GM18858 (cell line): ENCODE results near the gene SLC50A1.
A peak's percentile ranks its signal among the peaks of the same experiment; 100 is the strongest.

Experiments used
- ATAC-seq: cut with Tn5 transposase; IDR thresholded peaks from one replicate; pipeline ENCODE4 v1.9.1; 2021; ENCODE audit not compliant: unreplicated experiment

SLC50A1 gene

DNA sequence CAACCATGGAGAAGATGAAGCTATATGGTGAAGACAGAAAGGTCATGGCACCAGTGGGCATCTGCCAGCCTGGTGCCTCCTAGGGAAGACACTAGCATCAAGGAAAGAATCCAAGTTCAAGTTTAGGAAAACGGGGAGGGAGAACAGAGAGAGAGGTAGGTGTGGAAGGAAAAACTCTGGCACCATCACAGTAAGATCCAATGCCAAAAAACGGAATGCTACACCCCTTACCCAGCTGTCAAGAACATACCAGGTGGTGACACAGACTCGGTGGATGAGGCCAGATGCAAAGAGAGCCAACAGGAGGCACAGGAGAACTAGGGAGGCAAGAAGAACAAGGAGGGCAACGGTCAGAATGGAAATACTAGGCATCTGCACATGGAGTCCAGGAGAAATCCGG is 33.9 kb downstream of the SLC50A1 start:
- ATAC-seq = no peak

DNA sequence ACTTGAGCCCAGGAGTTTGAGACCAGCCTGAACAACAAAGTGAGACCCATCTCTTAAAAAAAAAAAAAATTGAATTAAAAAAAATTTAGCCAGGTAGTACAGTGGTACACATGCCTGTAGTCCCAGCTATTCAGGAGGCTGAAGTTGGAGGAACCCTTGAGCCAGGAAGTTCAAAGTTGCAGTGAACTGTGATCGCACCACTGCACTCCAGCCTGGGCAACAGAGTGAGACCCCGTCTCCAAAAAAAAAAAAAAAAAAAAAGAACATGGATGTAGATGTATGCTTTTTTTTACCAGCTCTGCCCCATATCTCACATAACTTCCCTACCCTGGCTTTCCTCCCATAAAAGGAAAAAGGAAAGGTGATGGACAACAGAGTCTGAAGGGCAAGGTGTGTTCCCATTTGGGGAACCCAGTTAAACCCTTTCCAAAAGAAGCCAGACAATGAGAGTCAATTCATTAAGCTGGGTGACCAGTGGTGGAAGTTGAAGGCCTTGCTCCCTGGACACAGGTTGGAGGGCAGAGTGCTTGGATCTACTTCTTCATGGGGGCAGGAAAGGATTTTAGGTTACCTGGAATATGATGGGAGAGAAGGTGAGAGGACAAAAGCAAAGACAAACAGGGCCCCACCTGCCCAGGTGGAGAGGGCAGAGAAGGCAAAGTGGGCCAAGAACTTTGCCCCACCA is 34.6 kb downstream of the SLC50A1 start:
- no peak for ATAC-seq

DNA sequence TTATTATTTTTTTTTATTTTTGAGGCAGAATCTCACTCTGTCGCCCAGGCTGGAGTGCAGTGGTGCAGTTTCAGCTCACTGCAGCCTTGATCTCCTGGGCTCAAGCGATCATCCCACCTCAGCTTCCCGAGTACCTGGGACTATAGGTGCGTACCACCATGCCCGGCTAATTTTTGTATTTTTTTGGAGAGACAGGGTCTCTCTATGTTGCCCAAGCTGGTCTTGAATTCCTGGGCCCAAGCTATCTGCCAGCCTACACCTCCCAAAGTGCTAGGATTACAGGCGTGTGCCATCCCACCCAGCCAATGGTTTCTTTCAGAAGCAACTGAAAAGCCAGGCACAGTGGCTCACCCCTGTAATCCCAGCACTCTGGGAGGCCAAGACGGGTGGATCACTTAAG is 35.2 kb downstream of the SLC50A1 start:
- ATAC-seq = no peak

DNA sequence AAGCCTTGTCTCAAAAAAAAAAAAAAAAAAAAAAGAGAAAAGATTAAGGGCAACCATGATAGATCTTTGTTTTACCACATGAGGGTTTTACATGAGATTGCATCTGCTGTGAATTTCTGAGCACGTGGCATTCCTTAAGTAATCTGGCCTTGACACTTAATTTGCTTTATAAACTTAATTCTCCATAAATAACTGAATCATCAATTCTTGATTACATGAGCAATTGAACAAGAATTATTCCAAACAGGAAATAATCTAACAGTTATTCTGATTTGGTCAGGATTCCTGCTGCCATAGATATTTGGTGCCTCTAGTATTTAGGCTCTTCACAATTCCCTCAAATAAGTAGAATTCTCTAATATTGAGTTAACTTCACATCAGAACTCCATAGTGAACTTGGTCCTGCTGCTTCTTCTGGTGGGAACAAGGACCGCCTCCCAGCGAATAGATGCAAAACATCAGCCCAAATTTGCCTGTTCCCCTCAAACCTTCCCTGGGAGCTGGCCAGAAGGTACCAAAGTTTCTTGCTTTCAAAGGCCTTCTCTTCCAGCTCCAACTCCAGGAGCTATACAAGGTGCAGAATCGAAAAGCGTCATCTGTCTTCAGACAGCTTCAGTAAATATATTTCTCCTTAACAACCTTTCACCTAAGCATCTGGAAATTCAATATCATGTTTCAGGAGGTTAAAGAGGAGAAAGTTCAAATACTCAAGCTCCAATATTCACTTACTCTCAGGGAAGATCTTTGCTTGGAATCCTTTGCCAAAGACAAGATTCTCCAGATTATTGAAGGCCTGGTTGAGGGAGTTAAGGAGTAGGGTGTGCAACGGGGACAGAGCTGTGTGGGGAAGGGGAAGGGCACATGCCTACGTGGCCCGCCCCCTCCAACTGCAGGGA is 36.4 kb downstream of the SLC50A1 start:
- no peak for ATAC-seq

DNA sequence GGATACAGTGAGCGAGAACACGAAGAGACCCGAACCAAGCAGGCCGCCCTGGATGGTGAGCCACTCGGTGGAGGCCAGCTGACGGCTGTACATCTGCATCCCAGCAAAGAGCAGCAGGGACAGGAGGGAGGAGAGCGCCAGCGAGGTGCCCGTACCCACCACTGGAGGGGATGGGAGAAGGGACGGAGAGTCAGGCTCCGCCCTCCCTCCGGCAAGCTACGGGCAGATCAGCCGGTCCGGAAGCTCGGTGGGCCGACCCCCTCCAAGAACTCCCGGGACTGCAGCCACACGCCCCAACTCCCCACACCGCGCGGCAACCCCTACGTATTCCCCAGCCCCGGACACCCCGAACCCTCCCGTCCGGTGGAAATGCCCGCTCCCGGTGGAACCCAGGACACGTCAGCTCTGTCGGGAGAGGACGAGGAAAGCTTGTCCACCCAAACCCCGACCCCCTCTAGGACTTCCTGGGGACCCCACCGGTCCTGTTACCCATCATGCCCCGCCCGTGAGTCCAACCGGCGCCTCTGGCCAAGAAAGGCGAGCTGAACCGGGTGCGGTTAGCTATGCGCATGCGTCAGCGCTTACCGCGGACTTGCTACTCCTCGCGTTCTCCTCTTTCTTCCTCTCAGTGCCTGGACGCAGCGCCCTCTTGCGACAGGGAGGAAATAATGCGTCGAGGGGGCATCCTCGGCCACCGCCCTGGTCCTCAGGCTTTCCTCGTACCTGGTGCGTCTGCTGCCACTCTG is 37.3 kb downstream of the SLC50A1 start, which contains the start of gene KRTCAP2:
Gene KRTCAP2 (minus strand): TSS at position 573 of the 746 bp plus-strand sequence. CDS start 80 bp downstream, at position 493.
- ATAC-seq = peak; percentile 55

DNA sequence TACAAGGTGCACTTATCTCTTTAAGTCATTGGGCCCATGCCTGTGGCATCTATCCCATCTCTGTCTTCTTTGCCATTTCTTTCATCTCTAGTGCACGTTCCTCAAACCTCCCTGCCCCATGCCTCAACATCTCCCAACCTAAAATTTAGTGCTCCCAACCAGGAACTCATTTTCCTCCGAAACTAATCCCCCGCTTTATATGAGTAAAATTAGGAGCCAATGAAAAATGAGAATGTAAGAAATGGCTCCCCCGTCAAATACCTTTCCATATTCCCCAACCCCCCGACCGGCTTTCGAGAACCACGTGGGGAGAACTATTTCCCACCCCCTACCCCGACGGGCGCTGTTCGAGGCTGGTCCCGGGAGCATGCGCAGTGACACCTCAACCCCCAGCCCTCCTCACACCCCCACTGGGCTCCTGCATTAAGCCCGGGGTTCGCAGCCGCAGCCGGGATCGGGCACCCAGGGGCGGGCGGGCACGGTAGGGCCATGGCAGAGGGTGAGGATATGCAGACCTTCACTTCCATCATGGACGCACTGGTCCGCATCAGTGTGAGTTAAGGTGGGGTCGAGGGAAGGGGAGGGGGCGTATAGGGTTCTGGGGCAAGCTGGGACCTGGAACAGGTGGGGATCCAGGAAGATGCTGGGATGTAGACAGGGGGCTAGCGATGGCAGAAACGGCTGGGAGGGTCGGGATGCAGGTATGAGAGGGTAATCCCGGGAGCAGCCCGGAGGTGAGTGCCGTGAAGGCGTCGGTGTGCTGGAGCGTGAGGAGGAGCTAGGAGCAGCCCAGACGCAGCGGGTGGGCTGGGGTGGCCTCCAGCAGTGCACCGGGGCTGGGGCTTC is 38.0 kb downstream of the SLC50A1 start, which contains the start of gene TRIM46:
Gene TRIM46 (plus strand): TSS at position 372 of the 846 bp plus-strand sequence. CDS start 118 bp downstream, at position 490.
- ATAC-seq = no peak

DNA sequence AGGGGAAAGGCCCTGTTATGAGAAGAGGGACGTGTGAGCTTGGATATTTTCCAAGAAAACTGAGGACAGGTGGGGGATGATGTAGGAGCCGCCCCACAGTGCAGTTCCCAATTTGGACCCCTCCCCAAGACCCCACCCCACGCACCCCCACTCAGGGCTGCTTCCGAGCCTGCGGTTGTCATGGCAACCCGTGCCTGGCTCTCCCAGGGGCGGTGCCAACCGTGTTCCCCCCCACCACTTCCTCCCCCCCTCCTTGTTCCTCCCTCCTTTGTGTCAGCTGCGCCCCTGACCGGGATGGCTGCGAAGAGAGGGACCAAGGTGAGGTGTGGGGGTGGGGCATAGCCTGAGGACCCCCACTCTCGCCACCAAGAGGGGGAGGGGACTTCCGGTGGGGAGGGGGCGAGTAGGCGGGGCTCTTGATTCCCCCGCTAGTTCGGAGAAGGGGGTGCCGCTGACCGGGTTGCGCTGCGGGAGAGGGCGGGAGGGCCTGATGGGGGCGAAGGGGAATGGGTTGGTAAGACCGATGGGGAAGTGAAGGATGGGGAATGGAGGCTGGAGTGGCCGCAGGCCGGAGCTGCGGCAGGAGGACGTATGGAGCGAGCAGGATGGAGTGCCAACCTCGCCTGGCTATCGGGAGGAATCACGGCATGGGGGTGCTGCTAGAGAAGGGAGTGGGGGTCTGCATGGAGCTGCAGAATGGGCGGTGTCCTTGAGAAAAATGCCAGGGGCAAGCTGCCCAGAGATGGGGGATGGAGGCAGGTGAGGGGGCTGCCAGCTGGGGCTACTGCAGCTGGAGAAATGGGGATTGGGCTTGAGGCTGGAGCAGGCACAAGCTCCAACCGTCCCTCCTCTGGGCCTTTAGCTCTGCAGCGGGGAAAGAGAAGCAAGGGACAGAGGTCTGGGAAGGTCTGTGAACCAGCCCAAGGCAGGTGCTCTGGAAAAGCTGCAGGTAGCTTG is 39.0 kb downstream of the SLC50A1 start:
- no peak for ATAC-seq

DNA sequence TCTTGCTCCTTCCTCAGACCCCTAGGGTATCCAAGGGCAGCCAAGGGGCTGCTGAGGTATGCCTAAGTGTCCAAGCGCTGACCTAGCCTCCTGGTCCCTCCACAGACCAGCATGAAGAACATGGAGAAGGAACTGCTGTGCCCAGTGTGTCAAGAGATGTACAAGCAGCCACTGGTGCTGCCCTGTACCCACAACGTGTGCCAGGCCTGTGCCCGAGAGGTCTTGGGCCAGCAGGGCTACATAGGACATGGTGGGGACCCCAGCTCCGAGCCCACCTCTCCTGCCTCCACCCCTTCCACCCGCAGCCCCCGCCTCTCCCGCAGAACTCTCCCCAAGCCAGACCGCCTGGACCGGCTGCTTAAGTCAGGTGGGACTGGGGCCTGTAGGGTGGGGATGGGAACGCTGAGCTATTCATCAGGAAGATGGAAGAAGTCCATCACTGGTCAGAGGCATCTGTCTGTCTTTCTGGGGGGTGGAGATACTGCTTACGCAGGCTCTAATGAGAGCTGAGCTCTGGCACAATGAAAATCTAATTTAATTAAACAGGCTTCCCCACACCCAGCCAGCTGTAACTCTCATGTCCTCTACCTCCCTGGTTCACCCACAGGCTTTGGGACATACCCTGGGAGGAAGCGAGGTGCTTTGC is 39.8 kb downstream of the SLC50A1 start:
- ATAC-seq = no peak

DNA sequence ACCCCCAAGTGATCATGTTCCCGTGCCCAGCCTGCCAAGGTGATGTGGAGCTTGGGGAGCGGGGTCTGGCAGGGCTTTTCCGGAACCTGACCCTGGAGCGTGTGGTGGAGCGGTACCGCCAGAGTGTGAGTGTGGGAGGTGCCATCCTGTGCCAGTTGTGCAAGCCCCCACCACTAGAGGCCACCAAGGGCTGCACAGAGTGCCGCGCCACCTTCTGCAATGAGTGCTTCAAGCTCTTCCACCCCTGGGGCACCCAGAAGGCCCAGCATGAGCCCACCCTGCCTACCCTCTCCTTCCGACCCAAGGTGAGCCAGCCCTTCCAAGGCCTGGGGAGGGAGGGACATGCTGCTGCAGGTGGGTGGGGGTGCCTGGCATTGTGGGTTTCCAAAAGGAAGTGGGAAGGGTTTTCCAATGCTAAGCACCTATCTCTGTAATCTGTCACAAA is 40.3 kb downstream of the SLC50A1 start:
- no peak for ATAC-seq

DNA sequence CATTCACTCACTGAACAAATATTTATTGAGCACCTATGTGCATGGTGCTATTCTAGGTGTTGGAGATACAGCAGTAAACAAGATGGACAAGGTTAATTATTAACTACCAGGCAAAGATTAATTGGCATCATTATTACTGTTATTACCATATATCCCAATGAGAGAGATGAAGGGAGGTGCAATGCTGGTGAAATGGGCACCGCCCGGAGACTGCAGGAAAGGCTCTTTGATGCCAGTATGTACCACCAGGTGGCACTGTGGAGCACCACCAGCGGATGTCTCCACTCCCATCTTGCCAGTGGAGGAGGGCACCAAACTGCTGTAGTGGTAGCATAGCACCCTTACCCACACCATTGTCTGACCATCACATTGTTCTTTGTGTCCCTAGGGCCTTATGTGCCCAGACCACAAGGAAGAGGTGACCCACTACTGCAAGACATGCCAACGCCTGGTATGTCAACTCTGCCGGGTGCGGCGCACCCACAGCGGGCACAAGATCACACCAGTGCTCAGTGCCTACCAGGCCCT is 41.0 kb downstream of the SLC50A1 start:
- ATAC-seq = peak; percentile 34

DNA sequence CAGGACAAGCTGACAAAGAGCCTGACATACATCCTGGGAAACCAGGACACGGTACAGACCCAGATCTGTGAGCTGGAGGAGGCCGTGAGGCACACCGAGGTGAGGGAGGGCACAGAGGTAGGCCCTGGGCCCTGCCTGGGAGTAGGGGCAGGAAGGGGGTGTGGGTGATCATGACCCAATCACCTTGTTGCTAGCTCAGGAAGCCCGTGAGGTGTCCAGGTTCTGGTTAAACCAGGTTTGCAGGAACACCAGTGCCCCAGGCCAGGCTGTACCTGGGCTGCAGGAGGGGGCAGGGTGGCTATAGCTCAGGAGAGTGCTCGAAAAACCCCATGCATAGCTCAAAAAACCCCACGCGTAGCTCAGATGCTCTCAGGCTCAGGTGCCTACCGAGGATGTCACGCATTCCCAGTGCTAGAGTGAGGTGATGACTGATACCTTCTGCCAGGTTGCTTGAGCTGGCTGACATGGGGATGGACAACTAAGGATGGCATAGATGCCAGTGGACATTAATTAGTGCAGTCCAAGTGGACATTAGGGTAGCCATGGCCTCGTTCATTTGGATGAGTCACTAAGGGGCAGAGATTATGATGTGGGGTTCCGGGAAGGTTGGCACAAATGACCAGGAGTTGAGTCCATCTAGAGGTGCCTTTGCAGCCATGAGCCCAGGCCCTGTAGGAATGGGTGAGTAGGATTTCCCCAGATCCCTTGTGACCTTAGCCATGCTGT is 41.7 kb downstream of the SLC50A1 start:
- no peak for ATAC-seq

DNA sequence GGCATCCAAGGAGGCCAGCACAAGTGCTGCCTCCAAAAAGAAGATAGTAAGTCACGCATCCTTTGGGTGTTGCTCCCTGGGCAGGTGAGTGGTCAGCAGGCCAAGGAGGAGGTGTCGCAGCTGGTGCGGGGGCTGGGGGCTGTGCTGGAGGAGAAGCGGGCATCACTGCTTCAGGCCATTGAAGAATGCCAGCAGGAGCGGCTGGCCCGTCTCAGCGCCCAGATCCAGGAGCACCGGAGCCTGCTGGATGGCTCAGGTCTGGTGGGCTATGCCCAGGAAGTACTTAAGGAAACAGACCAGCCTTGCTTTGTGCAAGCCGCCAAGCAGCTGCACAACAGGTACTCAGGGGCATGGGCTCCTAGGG is 42.2 kb downstream of the SLC50A1 start:
- ATAC-seq = no peak

DNA sequence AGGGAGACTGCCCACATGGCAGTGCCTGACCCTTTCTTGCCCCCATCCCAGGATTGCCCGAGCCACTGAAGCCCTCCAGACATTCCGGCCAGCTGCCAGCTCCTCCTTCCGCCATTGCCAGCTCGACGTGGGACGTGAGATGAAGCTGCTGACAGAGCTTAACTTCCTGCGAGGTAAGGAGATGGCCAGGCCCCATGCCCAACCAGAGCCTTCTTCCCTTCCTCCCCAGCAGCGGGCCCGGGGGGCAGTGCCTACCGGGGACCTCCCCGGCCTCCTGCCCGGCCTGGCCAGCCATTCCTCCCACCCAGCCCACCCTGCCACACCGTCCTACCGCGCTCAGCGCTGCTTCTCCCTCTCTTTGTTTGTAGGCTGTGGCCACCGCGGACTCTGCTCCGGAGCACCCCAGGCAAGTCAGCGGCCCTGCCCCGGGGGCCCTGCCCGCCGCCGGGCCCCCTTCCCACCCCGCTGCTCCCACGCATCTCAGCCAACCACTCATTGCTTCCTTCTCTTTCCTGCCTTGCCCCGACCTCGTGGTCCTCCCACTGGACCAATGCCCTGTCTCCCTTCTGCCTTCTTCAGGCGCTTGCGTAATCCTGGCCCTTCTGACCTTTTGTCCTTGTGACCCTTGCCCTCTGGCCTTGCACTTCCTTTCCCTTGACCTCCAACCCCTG is 42.9 kb downstream of the SLC50A1 start:
- ATAC-seq = no peak

DNA sequence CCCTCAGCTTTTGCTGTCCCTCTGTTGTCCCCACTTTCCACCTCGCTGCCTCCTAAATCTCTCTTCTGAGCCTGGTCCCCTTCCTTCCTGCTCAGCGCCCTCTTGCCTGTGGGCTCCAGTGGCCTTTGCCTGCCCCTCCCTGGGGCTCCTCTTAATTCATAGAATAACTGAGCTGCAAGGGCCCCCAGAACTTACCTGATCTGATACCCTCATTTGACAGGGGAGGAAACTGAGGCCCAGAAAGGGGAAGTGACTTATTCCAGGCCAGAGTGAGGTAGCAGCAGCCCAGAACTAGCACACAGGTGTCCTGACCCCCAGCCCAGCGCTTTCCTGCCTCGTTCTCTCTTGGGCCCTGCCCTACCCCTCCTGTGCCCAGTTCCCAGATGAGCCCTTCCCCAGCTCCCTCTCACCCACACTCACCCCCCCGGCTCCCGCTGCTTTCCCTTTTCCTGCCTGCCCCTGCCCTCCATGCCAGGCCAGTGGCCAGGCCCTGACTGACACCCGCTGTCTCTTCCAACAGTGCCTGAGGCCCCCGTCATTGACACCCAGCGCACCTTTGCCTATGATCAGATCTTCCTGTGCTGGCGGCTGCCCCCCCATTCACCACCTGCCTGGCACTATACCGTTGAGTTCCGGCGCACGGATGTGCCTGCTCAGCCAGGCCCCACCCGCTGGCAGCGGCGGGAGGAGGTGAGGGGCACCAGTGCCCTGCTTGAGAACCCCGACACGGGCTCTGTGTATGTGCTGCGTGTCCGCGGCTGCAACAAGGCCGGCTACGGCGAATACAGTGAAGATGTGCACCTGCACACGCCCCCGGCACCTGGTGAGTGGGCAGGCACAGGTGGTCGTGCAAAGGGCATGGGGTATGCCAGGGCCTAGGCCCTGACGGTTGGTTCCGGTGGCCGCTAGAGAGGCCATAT is 43.7 kb downstream of the SLC50A1 start:
- ATAC-seq = no peak

DNA sequence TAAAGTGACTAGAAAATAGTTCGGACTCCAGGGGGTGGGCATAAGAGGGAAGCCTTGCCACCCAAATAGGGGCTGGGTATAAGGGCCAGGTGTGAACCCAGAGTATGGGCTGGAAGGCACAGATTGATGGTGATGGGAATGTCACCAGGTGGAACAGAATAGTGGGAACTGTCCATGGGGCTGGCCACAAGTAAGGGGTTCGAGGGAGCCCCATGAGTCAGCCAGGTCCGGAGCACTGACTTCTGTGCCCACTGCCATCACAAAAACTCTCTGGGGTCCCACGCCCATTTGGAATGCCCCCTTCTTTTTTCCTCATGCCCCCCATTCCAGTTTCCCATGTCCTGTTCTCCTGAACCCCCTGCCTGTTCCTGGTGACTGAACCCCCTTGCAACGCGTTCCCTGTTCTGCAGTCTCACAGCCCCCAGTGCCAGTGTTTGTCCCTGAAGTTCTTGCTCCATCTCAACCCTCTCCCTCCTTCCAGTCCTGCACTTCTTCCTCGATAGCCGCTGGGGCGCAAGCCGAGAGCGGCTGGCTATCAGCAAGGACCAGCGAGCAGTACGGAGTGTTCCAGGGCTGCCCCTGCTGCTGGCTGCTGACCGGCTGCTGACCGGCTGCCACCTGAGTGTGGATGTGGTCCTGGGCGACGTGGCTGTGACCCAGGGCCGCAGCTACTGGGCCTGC is 45.9 kb downstream of the SLC50A1 start:
- ATAC-seq = no peak

DNA sequence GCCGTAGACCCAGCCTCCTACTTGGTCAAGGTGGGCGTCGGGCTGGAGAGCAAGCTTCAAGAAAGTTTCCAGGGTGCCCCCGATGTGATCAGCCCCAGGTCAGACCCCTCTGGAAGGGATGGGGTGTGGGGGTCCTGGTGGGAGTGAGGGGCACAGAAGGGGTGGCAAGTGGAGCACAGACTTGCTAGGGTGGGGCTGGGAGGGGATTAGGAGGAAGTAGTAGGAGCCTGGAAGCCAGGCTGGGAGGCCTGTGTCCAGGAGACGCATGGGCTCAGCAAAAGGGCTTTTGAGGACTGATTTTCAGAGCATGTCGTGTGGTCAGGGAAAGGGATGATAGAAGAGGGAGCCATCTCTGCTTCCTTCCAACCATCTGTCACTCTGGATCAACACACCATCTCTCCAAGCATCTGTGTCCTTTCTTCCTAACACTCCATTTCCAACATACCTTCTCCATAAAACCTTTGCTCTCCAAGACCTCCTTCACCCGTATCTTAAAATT is 46.4 kb downstream of the SLC50A1 start:
- ATAC-seq = no peak
